NOMO-1 treated with DMSO at 0.1 percent for 48 hours (cell line): Measurements from ENCODE around the gene GTSE1.

Experiments
- DNase-seq: peaks from one replicate; lab custom pipeline; 2025; ENCODE audit not compliant: unreplicated experiment; lab: John Stamatoyannopoulos, UW

Gene GTSE1

GRCh38 chr22:46274381-46274780 is 22.3 kb upstream of the GTSE1 start:
- no peak for DNase-seq

- no peak for DNase-seq
Observed at GRCh38 chr22:46275455-46276122, 21.1 kb upstream of the GTSE1 start.

GRCh38 chr22:46276563-46276962 is 20.1 kb upstream of the GTSE1 start:
- DNase-seq: no peak

GRCh38 chr22:46278656-46279645 is 17.7 kb upstream of the GTSE1 start:
- DNase-seq: no peak

- DNase-seq: no peak
Observed at GRCh38 chr22:46280063-46280817, 16.4 kb upstream of the GTSE1 start.

GRCh38 chr22:46280999-46281623 is 15.6 kb upstream of the GTSE1 start:
- no peak for DNase-seq

- DNase-seq: no peak
Observed at GRCh38 chr22:46281866-46282678, 14.6 kb upstream of the GTSE1 start.

GRCh38 chr22:46286006-46286405 is 10.7 kb upstream of the GTSE1 start:
- no peak for DNase-seq

GRCh38 chr22:46286941-46287872 is 9.5 kb upstream of the GTSE1 start:
- no peak for DNase-seq

GRCh38 chr22:46287873-46288751 is 8.6 kb upstream of the GTSE1 start:
- peak; percentile 54 for DNase-seq

GRCh38 chr22:46288846-46289243 is 7.8 kb upstream of the GTSE1 start:
- DNase-seq: no peak

- DNase-seq: no peak
Observed at GRCh38 chr22:46289244-46289891, 7.3 kb upstream of the GTSE1 start.

- no peak for DNase-seq
Observed at GRCh38 chr22:46290121-46290842, 6.4 kb upstream of the GTSE1 start.

GRCh38 chr22:46290843-46291785 is 5.6 kb upstream of the GTSE1 start:
- DNase-seq: no peak

- no peak for DNase-seq
Observed at GRCh38 chr22:46292173-46292572, 4.5 kb upstream of the GTSE1 start.

GRCh38 chr22:46292732-46293131 is 3.9 kb upstream of the GTSE1 start:
- DNase-seq: no peak
